Measurements from ENCODE around the gene CCN6. TPM values are rescaled to one million over a fixed set of nuclear protein-coding genes. Genes with fewer than 3 reads are reported as not detected.

CCN6 gene
- total RNA-seq, 1 experiment from 2014 or later: not detected

- no TSS peak for BruUV-seq (replicated peaks)
- no peak for DNase-seq
- Mint-ChIP-seq H3K27me3 (ENCODE audit: insufficient read depth, unreplicated experiment) (peaks cover 9% of the 10 kb centered on the region), H3K4me3 (ENCODE audit: unreplicated experiment) (no peak overlapping the region), H3K4me1 (ENCODE audit: low read depth, unreplicated experiment) (peaks cover 6% of the 10 kb centered on the region), H3K9me3 (ENCODE audit: unreplicated experiment) (no peaks in the 10 kb centered on the region), H3K36me3 (ENCODE audit: insufficient read depth, unreplicated experiment) (no peaks in the 10 kb centered on the region), H3K27ac (ENCODE audit: unreplicated experiment) (no peak overlapping the region)
- Histone ChIP-seq H3K9me3 (no peaks in the 10 kb centered on the region), H3K36me3 (ENCODE audit: control insufficient read depth, insufficient read depth, low read length) (no peaks in the 10 kb centered on the region), H3K27me3 (replicated peaks; ENCODE audit: control insufficient read depth, insufficient read depth, low read length) (no peaks in the 10 kb centered on the region), H3K4me3 (ENCODE audit: low read depth, low read length) (no peak overlapping the region), H3K4me1 (no peaks in the 10 kb centered on the region)
- ChIA-PET POLR2A (no interaction called here), CTCF (no interaction called here)
- no peak for TF ChIP-seq CTCF (IDR thresholded peaks at IDR 0.05; ENCODE audit: insufficient read depth in 1 of 2, low read depth in 1 of 2, low read length in 1 of 2, severe bottlenecking in 1 of 2, unreplicated experiment in 1 of 2)
- intact Hi-C loops (cut with micrococcal nuclease; ENCODE audit: unreplicated experiment): no loop called here
These were observed 46.6 kb upstream of the CCN6 start for GRCh38 chr6:112007254-112007653.

DNA sequence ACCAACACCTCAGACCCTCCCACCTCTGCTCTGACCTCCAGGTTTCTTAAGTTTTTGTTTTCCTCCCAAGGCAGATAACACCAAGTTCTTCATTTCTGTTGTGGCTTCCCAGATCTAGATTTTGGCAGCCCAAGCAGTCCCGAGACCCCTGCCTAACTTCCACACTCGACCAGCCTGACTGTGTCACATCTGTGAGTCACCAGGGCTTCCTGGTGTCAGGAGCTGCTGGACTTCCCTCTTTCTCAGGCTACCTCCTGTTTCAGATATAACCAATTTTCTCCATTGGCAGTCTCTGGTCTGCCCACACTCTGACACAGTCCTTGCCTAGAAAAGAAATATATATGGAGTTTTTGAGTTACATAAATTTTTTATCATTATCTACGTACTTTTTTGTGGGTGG lies 46.1 kb upstream of the CCN6 start:
- ChIA-PET CTCF (interaction anchor here (0.6 kb wide), 1 partner anchor 92 kb away, joined by 3 read pairs; no protein-coding TSS in a partner anchor), POLR2A (no interaction called here)
- Mint-ChIP-seq H3K4me1 (ENCODE audit: low read depth, unreplicated experiment) (peaks cover 6% of the 10 kb centered on the region), H3K4me3 (ENCODE audit: unreplicated experiment) (no peak overlapping the region), H3K9me3 (ENCODE audit: unreplicated experiment) (no peaks in the 10 kb centered on the region), H3K27ac (ENCODE audit: unreplicated experiment) (no peak overlapping the region), H3K36me3 (ENCODE audit: insufficient read depth, unreplicated experiment) (no peaks in the 10 kb centered on the region), H3K27me3 (ENCODE audit: insufficient read depth, unreplicated experiment) (peaks cover 9% of the 10 kb centered on the region)
- TF ChIP-seq CTCF (IDR thresholded peaks at IDR 0.05; ENCODE audit: insufficient read depth in 1 of 2, low read depth in 1 of 2, low read length in 1 of 2, severe bottlenecking in 1 of 2, unreplicated experiment in 1 of 2): no peak
- no TSS peak for BruUV-seq (replicated peaks)
- H3K27me3 ChIP-seq (replicated peaks; ENCODE audit: control insufficient read depth, insufficient read depth, low read length): no peaks in the 10 kb centered on the region
- H3K36me3 ChIP-seq (ENCODE audit: control insufficient read depth, insufficient read depth, low read length): no peaks in the 10 kb centered on the region
- H3K4me1 ChIP-seq: no peaks in the 10 kb centered on the region
- H3K9me3 ChIP-seq: no peaks in the 10 kb centered on the region
- intact Hi-C loops (cut with micrococcal nuclease; ENCODE audit: unreplicated experiment): no loop called here
- H3K4me3 ChIP-seq (ENCODE audit: low read depth, low read length): no peak overlapping the region
- DNase-seq: no peak

DNA sequence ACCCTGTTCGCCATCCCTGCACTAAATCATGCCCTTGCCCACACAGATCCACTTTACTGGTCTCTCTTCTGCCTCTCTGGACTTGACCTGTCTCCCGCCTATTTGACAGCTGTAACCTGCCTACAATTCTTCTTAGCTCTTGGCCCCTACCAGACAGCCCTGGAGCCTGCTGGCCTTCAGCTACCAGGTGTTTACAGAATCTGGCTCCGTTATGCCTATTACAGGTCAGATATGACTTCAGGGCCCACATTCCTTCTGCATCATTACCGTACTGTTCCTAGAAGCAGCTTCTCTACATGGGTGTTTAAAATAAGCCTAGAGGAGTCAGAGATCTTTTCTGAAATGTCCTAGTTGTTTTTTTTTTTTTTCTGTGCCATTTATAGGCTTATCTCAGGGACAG lies 45.4 kb upstream of the CCN6 start:
- no peaks in the 10 kb centered on the region for H3K36me3 Mint-ChIP-seq (ENCODE audit: insufficient read depth, unreplicated experiment)
- H3K9me3 ChIP-seq: no peaks in the 10 kb centered on the region
- POLR2A ChIA-PET: no interaction called here
- no peak overlapping the region for H3K4me3 Mint-ChIP-seq (ENCODE audit: unreplicated experiment)
- intact Hi-C loops (cut with micrococcal nuclease; ENCODE audit: unreplicated experiment): no loop called here
- TF ChIP-seq CTCF (IDR thresholded peaks at IDR 0.05; ENCODE audit: insufficient read depth in 1 of 2, low read depth in 1 of 2, low read length in 1 of 2, severe bottlenecking in 1 of 2, unreplicated experiment in 1 of 2): no peak
- no peak overlapping the region for H3K4me3 ChIP-seq (ENCODE audit: low read depth, low read length)
- no peaks in the 10 kb centered on the region for H3K27me3 ChIP-seq (replicated peaks; ENCODE audit: control insufficient read depth, insufficient read depth, low read length)
- no peak for DNase-seq
- no peaks in the 10 kb centered on the region for H3K36me3 ChIP-seq (ENCODE audit: control insufficient read depth, insufficient read depth, low read length)
- peaks cover 6% of the 10 kb centered on the region for H3K4me1 Mint-ChIP-seq (ENCODE audit: low read depth, unreplicated experiment)
- BruUV-seq (replicated peaks): no TSS peak
- H3K27me3 Mint-ChIP-seq (ENCODE audit: insufficient read depth, unreplicated experiment): peaks cover 7% of the 10 kb centered on the region
- H3K27ac Mint-ChIP-seq (ENCODE audit: unreplicated experiment): no peak overlapping the region
- no peaks in the 10 kb centered on the region for H3K4me1 ChIP-seq
- H3K9me3 Mint-ChIP-seq (ENCODE audit: unreplicated experiment): no peaks in the 10 kb centered on the region
- CTCF ChIA-PET: interaction anchor here (0.8 kb wide), 1 partner anchor 299 kb away, joined by 3 read pairs; no protein-coding TSS in a partner anchor

Data from Caco-2 (cell line).